Endothelial cell (in vitro differentiated cells): ENCODE measurements around the gene INTU. TPM values are rescaled to one million over a fixed set of nuclear protein-coding genes. Genes with fewer than 3 reads are reported as not detected.
"Not testable (repeated sequence)": the region's sequence is repeated elsewhere in the genome, so short reads cannot be mapped to it uniquely, and the experiment has no call there.

Experiments
- DNase-seq: peaks from one replicate; pipeline ENCODE4 v3.0.0; 2021; ENCODE audit warnings: low spot score
- H3K27ac Mint-ChIP-seq: one replicate; pipeline ENCODE4 v1.8.0; 2021; ENCODE audit warnings: mixed read lengths, inconsistent platforms; ENCODE audit not compliant: unreplicated experiment
- H3K27me3 Mint-ChIP-seq: one replicate; pipeline ENCODE4 v1.8.0; 2021; ENCODE audit warnings: mild to moderate bottlenecking, moderate library complexity, mixed read lengths, inconsistent platforms; ENCODE audit not compliant: unreplicated experiment
- H3K36me3 Mint-ChIP-seq: one replicate; pipeline ENCODE4 v1.8.0; 2021; ENCODE audit warnings: mild to moderate bottlenecking, low read depth, mixed read lengths, inconsistent platforms; ENCODE audit not compliant: unreplicated experiment
- H3K4me1 Mint-ChIP-seq: one replicate; pipeline ENCODE4 v1.8.0; 2021; ENCODE audit warnings: mild to moderate bottlenecking, mixed read lengths, inconsistent platforms; ENCODE audit not compliant: unreplicated experiment
- H3K4me3 Mint-ChIP-seq: one replicate; pipeline ENCODE4 v1.8.0; 2021; ENCODE audit warnings: mild to moderate bottlenecking, mixed read lengths, inconsistent platforms; ENCODE audit not compliant: unreplicated experiment
- H3K9me3 Mint-ChIP-seq: one replicate; pipeline ENCODE4 v1.8.0; 2021; ENCODE audit warnings: mixed read lengths, inconsistent platforms; ENCODE audit not compliant: unreplicated experiment
- CTCF ChIP-seq: fragments of 200-600 bp; sonication (generic); IDR thresholded peaks from one replicate; pipeline ENCODE4 v1.5.0; 2021; ENCODE audit warnings: antibody characterized with exemption; ENCODE audit not compliant: unreplicated experiment
- long read RNA-seq: library from polyadenylated mRNA; unstranded; transcript quantifications from one replicate; pipeline ENCODE4 v2.0.0, GENCODE V29; 2020; ENCODE audit not compliant: unreplicated experiment
- total RNA-seq: library from RNA; stranded (reverse); fragmentation: NEBNext Ultra II Directional; extraction: Animal tissue kit (Norgen Biotek cat#: 25700); gene quantifications from one replicate; pipeline ENCODE4 v1.2.1, GENCODE V29; 2021; ENCODE audit not compliant: unreplicated experiment

Gene INTU
- total RNA-seq: 6.4 TPM
- long read RNA-seq, partial matches to known transcripts: 2 of 2 reads
- long read RNA-seq, other reads (novel, unspliced or antisense): 0 of 2 reads

- H3K27ac Mint-ChIP-seq: peak within 1 kb of the TSS; percentile 99
- H3K9me3 Mint-ChIP-seq: no peaks in the 10 kb centered on the region
- H3K27me3 Mint-ChIP-seq: peaks cover 3% of the 10 kb centered on the region
- H3K36me3 Mint-ChIP-seq: no peaks in the 10 kb centered on the region
- no peak for TF ChIP-seq CTCF
- DNase-seq: peak; percentile 87
- peaks cover 12% of the 10 kb centered on the region for H3K4me1 Mint-ChIP-seq
- peak within 1 kb of the TSS; percentile 97 for H3K4me3 Mint-ChIP-seq
Observed at GRCh38 chr4:127632420-127633403, at the start of gene INTU. INTU (plus strand) TSS chr4:127632957; CDS start chr4:127633035, 78 bp downstream.

DNA sequence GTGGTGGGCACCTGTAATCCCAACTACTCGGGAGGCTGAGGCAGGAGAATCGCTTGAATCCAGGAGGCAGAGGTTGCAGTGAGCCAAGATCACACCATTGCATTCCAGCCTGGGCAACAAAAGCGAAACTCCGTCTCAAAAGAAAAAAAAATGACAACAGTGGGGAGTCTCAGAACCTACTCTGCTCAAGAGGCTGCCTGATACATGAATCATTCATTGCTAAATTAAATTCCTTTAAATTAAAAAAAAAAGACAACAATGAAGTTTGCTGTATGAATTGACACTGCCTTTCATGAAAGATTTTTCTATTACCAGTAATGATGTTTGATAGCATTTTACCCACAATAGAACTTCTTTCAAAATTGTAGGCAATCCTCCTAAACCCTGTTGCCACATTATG is 46.3 kb upstream of the INTU start:
- not testable (repeated sequence) for H3K27me3 Mint-ChIP-seq, H3K4me1 Mint-ChIP-seq, H3K27ac Mint-ChIP-seq, H3K9me3 Mint-ChIP-seq, DNase-seq, H3K4me3 Mint-ChIP-seq, H3K36me3 Mint-ChIP-seq

- no peak overlapping the region for H3K4me3 Mint-ChIP-seq
- no peaks in the 10 kb centered on the region for H3K4me1 Mint-ChIP-seq
- DNase-seq: peak; percentile 31
- no peak overlapping the region for H3K27ac Mint-ChIP-seq
- no peaks in the 10 kb centered on the region for H3K36me3 Mint-ChIP-seq
- no peaks in the 10 kb centered on the region for H3K9me3 Mint-ChIP-seq
- H3K27me3 Mint-ChIP-seq: no peaks in the 10 kb centered on the region
- peak; percentile 60 for TF ChIP-seq CTCF
Observed at GRCh38 chr4:127586922-127587571, 45.7 kb upstream of the INTU start.

- not testable (repeated sequence) for H3K36me3 Mint-ChIP-seq, H3K27ac Mint-ChIP-seq, H3K4me3 Mint-ChIP-seq, H3K9me3 Mint-ChIP-seq, H3K27me3 Mint-ChIP-seq, DNase-seq, H3K4me1 Mint-ChIP-seq
Observed at GRCh38 chr4:127589153-127589552, 43.6 kb upstream of the INTU start.

DNA sequence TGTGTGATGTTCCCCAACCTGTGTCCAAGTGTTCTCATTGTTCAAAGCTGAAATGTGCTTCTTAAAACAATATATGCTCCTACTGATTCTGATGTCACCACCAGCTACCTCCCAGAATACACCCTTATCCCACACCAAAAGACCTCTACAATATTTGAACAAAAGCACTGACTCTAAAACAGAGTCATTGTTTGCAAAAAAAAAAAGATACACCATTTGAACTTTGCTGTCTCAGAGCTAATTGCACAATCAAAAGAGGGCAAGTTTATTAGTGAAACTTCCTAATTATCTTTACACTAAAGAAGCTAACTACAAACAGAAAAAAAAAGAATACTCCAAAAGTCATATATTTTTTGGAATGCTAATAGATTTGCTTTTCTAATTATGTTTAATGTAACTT is 34.1 kb upstream of the INTU start:
- no peaks in the 10 kb centered on the region for H3K4me1 Mint-ChIP-seq
- H3K36me3 Mint-ChIP-seq: no peaks in the 10 kb centered on the region
- H3K27ac Mint-ChIP-seq: no peak overlapping the region
- H3K27me3 Mint-ChIP-seq: no peaks in the 10 kb centered on the region
- no peak for DNase-seq
- TF ChIP-seq CTCF: no peak
- H3K9me3 Mint-ChIP-seq: no peaks in the 10 kb centered on the region
- H3K4me3 Mint-ChIP-seq: no peak overlapping the region
